Right ventricle myocardium superior (tissue), 1 donor: ENCODE results near the gene ZNF785. TPM values are rescaled to one million over a fixed set of nuclear protein-coding genes. Genes with fewer than 3 reads are reported as not detected.

Source experiments
- ATAC-seq: fragments of 200-7000 bp; cut with Tn5 transposase; one replicate; pipeline ENCODE4 v1.9.1; 2020; ENCODE audit warnings: mild to moderate bottlenecking; ENCODE audit not compliant: poor library complexity
- DNase-seq: peaks from one replicate; pipeline ENCODE4 v3.0.0-alpha.2; 2020
- intact Hi-C: fragments of 100-400 bp; cut with DNase I; formaldehyde crosslinking; loops from one replicate; pipeline ENCODE4 v1.11.2; 2022
- total RNA-seq: library from RNA; stranded (reverse); fragmentation: NEBNext Ultra II Directional; extraction: Animal tissue kit (Norgen Biotek cat#: 25700); gene quantifications from one replicate; pipeline ENCODE4 v1.2.1, GENCODE V29; 2021
- donor health status: DM: no; HTN: yes; CAD: no; lungs with severe emphysema.

ZNF785 gene
- total RNA-seq, 1 donor from 2014 or later, result 7.1 TPM

GRCh38 chr16:30532285-30533145 lies 53.0 kb downstream of the ZNF785 start:
- ATAC-seq (no peak), DNase-seq (no peak)
- intact Hi-C loops, result no loop called here

Other genes starting within 250 kb of the ZNF785 start
- 34.1 TPM for gene CD2BP2, start 230.4 kb downstream of the ZNF785 start, total RNA-seq
- 24.4 TPM for gene TBC1D10B, start 215.2 kb downstream of the ZNF785 start, total RNA-seq
- gene MYL11, start 210.9 kb downstream of the ZNF785 start, total RNA-seq, result not detected
- gene SEPTIN1, start 203.1 kb downstream of the ZNF785 start, total RNA-seq, result 0.97 TPM
- 5.1 TPM for gene ZNF48, start 190.3 kb downstream of the ZNF785 start, total RNA-seq
- gene ZNF771, start 178.1 kb downstream of the ZNF785 start, total RNA-seq, result 6.2 TPM
- 38.4 TPM for gene DCTPP1, start 155.7 kb downstream of the ZNF785 start, total RNA-seq
- gene SEPHS2, start 139.8 kb downstream of the ZNF785 start, total RNA-seq, result 28.6 TPM
- 1.5 TPM for gene ITGAL, start 113.0 kb downstream of the ZNF785 start, total RNA-seq
- 71.7 TPM for gene ZNF768, start 59.1 kb downstream of the ZNF785 start, total RNA-seq
- gene ZNF747, start 50.8 kb downstream of the ZNF785 start, total RNA-seq, result 8.0 TPM
- 8.0 TPM for gene ZNF764, start 27.3 kb downstream of the ZNF785 start, total RNA-seq
- 12.2 TPM for gene ZNF688, start 14.0 kb downstream of the ZNF785 start, total RNA-seq
- gene ZNF689, start 24.7 kb upstream of the ZNF785 start, total RNA-seq, result 4.4 TPM
- 18.9 TPM for gene PRR14, start 65.3 kb upstream of the ZNF785 start, total RNA-seq
- gene FBRS, start 72.7 kb upstream of the ZNF785 start, total RNA-seq, result 28.3 TPM
- gene SRCAP, start 113.5 kb upstream of the ZNF785 start, total RNA-seq, result 36.7 TPM
- gene PHKG2, start 162.7 kb upstream of the ZNF785 start, total RNA-seq, result 13.4 TPM
- gene CFAP119, start 176.4 kb upstream of the ZNF785 start, total RNA-seq, result 0.46 TPM
- gene RNF40, start 176.6 kb upstream of the ZNF785 start, total RNA-seq, result 29.4 TPM
- 16.5 TPM for gene ZNF629, start 201.5 kb upstream of the ZNF785 start, total RNA-seq